Natural killer cell (primary cell): ENCODE measurements around the gene DNAH1. TPM values are rescaled to one million over a fixed set of nuclear protein-coding genes. Genes with fewer than 3 reads are reported as not detected.

Experiments
- ATAC-seq, 3 donors: fragments of 150-1000 bp in 2 of 3; fragments of 200-7000 bp in 1 of 3; cut with Tn5 transposase; 1 replicate in 1 of 3; 2 replicates in 2 of 3; pipeline ENCODE4 v1.10.0; 2021; ENCODE audit warnings: mild to moderate bottlenecking in 2 of 3, moderate library complexity in 2 of 3
- DNase-seq, 2 donors: peaks; one replicate each; pipeline versions ENCODE4 v3.0.0 to v3.0.0-alpha.2; 2013 to 2021; ENCODE audit warnings: mixed read lengths in 1 of 2
- H3K27ac ChIP-seq: one replicate; pipeline ENCODE4 v1.5.1; 2013; ENCODE audit warnings: mild to moderate bottlenecking, low read length
- H3K27me3 ChIP-seq: one replicate; pipeline ENCODE4 v1.6.1; 2013; ENCODE audit warnings: low read length; ENCODE audit not compliant: control insufficient read depth, insufficient read depth
- H3K36me3 ChIP-seq: one replicate; pipeline ENCODE4 v1.6.1; 2013; ENCODE audit warnings: low read length; ENCODE audit not compliant: control insufficient read depth, insufficient read depth
- H3K4me1 ChIP-seq: one replicate; pipeline ENCODE4 v1.6.1; 2013; ENCODE audit warnings: low read length; ENCODE audit not compliant: control insufficient read depth, insufficient read depth
- H3K4me3 ChIP-seq: one replicate; pipeline ENCODE4 v1.5.1; 2013; ENCODE audit warnings: low read length
- H3K9me3 ChIP-seq: one replicate; pipeline ENCODE4 v1.6.1; 2013; ENCODE audit warnings: low read length; ENCODE audit not compliant: control insufficient read depth, insufficient read depth
- H3K27ac Mint-ChIP-seq, 2 donors: one replicate each; pipeline ENCODE4 v1.8.0; 2022; ENCODE audit warnings: mild to moderate bottlenecking in 2 of 2, mixed read lengths in 2 of 2, moderate library complexity in 1 of 2
- H3K27me3 Mint-ChIP-seq, 2 donors: one replicate each; pipeline ENCODE4 v1.8.0; 2022; ENCODE audit warnings: low read depth in 2 of 2, mixed read lengths in 2 of 2
- H3K36me3 Mint-ChIP-seq: one replicate; pipeline ENCODE4 v1.8.0; 2022; ENCODE audit warnings: mixed read lengths
- H3K4me1 Mint-ChIP-seq, 2 donors: one replicate each; pipeline ENCODE4 v1.8.0; 2022; ENCODE audit warnings: mixed read lengths in 2 of 2
- H3K4me3 Mint-ChIP-seq: one replicate; pipeline ENCODE4 v1.8.0; 2022; ENCODE audit warnings: mild to moderate bottlenecking, moderate library complexity, mixed read lengths
- H3K9me3 Mint-ChIP-seq, 2 donors: one replicate each; pipeline ENCODE4 v1.8.0; 2022; ENCODE audit warnings: mixed read lengths in 2 of 2
- WGBS: methylation state at CpG from one replicate; pipeline ENCODE4 v1.1.7; 2013; ENCODE audit warnings: missing lambda C conversion rate; ENCODE audit not compliant: insufficient coverage; 5-methylcytosine and 5-hydroxymethylcytosine counted together
- intact Hi-C: fragments of 100-400 bp; cut with micrococcal nuclease; formaldehyde crosslinking; loops from one replicate; pipeline ENCODE4 v1.14.2; 2022
- total RNA-seq, 4 donors: library from RNA; stranded (reverse); fragments of 120-200 nt in 1 of 4; gene quantifications; one replicate each; pipeline versions ENCODE4 v1.2.3 to v1.2.4, GENCODE V29; 2013 to 2022
- TF ChIP-seq, protein P1 (sequence below): fragments of 200-600 bp; IDR thresholded peaks from one replicate; pipeline ENCODE4 v1.8.0; 2022; ENCODE audit warnings: antibody characterized with exemption

The DNAH1 gene
- total RNA-seq, 3 donors from 2014 or later (not counting 1 experiment from before 2014, with no cell fraction given), result 72.3 to 81.7 (median 74.2) TPM

DNA sequence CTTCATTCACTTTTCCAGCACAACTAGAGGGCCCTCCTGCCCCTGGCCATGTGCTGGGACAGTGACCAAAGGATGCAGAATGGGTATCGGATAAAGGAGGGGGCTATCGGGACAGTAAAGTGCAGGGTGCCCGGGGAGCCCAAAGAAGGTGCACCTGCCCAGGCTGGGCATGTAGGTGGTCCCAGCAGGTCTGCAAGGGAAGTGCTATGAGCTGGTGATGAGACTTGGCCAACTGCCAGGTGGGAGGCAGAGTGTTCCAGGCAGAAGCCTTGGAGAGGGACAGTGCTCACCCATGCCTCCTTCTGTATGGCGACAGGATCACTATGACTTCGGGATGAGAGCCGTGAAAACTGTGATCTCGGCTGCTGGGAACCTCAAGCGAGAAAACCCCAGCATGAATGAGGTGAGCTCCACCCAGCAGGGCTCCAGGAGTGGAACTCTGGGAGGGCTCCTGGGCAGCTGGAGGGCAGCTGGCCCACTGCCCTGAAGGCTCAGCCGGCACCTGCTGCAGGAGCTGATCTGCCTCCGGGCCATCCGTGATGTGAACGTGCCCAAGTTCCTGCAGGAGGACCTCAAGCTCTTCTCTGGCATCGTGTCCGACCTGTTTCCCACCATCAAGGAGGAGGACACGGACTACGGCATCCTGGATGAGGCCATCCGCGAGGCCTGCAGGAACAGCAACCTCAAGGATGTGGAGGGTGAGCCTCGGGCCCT is 48.4 kb downstream of the DNAH1 start:
- no peaks in the 10 kb centered on the region for H3K27me3 Mint-ChIP-seq
- ATAC-seq (no peak), DNase-seq (no peak)
- Histone ChIP-seq H3K9me3 (no peaks in the 10 kb centered on the region), H3K27ac (no peak overlapping the region), H3K36me3 (peaks cover 55% of the 10 kb centered on the region), H3K4me3 (no peak overlapping the region), H3K27me3 (no peaks in the 10 kb centered on the region), H3K4me1 (no peaks in the 10 kb centered on the region)
- H3K27ac Mint-ChIP-seq, result no peak overlapping the region
- TF ChIP-seq, protein P1, sequence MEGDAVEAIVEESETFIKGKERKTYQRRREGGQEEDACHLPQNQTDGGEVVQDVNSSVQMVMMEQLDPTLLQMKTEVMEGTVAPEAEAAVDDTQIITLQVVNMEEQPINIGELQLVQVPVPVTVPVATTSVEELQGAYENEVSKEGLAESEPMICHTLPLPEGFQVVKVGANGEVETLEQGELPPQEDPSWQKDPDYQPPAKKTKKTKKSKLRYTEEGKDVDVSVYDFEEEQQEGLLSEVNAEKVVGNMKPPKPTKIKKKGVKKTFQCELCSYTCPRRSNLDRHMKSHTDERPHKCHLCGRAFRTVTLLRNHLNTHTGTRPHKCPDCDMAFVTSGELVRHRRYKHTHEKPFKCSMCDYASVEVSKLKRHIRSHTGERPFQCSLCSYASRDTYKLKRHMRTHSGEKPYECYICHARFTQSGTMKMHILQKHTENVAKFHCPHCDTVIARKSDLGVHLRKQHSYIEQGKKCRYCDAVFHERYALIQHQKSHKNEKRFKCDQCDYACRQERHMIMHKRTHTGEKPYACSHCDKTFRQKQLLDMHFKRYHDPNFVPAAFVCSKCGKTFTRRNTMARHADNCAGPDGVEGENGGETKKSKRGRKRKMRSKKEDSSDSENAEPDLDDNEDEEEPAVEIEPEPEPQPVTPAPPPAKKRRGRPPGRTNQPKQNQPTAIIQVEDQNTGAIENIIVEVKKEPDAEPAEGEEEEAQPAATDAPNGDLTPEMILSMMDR, result no peak
- no peaks in the 10 kb centered on the region for H3K9me3 Mint-ChIP-seq
- H3K4me3 Mint-ChIP-seq, result no peak overlapping the region
- H3K36me3 Mint-ChIP-seq, result peaks cover 8% of the 10 kb centered on the region
- no peaks in the 10 kb centered on the region for H3K4me1 Mint-ChIP-seq
- intact Hi-C loops, result no loop called here
- 96% methylated on average over 19 of the region's 19 CpGs for WGBS

DNA sequence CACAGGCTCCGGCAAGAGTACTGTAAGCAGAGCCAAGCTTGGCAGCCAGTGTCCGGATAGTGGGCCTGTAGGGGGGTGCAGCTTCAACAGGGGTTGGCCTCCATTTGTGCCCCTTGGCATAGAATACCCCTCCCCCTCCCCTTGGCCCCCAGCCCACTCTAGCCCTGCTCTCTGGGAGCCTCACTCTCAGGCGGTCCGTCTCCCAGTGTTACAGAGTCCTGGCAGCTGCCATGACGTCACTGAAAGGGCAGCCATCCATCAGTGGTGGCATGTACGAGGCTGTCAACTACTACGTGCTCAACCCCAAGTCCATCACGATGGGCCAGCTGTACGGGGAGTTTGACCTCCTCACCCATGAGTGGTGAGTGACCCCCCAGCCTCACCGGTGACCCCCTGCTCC is 50.4 kb downstream of the DNAH1 start:
- H3K4me3 Mint-ChIP-seq, result no peak overlapping the region
- 94% methylated on average over 10 of the region's 10 CpGs for WGBS
- Histone ChIP-seq H3K4me1 (no peaks in the 10 kb centered on the region), H3K9me3 (no peaks in the 10 kb centered on the region), H3K27ac (no peak overlapping the region), H3K4me3 (no peak overlapping the region), H3K27me3 (no peaks in the 10 kb centered on the region), H3K36me3 (peaks cover 56% of the 10 kb centered on the region)
- TF ChIP-seq, protein P1, result no peak
- no peaks in the 10 kb centered on the region for H3K4me1 Mint-ChIP-seq
- peaks cover 8% of the 10 kb centered on the region for H3K36me3 Mint-ChIP-seq
- intact Hi-C loops, result no loop called here
- ATAC-seq (no peak), DNase-seq (no peak)
- H3K27ac Mint-ChIP-seq, result no peak overlapping the region
- no peaks in the 10 kb centered on the region for H3K27me3 Mint-ChIP-seq
- H3K9me3 Mint-ChIP-seq, result no peaks in the 10 kb centered on the region

- WGBS, result 93% methylated on average over 19 of the region's 19 CpGs
- ATAC-seq, result no peak
- no peaks in the 10 kb centered on the region for H3K9me3 ChIP-seq
- peaks cover 48% of the 10 kb centered on the region for H3K36me3 ChIP-seq
- Mint-ChIP-seq H3K9me3 (no peaks in the 10 kb centered on the region), H3K4me1 (peaks cover 0 to 2% of the 10 kb centered on the region in 2 donors), H3K4me3 (no peak overlapping the region), H3K27ac (no peak overlapping the region), H3K36me3 (peaks cover 8% of the 10 kb centered on the region), H3K27me3 (no peaks in the 10 kb centered on the region)
- peaks cover 7% of the 10 kb centered on the region for H3K4me1 ChIP-seq
- TF ChIP-seq, protein P1, result no peak
- intact Hi-C loops, result no loop called here
- no peak for DNase-seq
- H3K27me3 ChIP-seq, result no peaks in the 10 kb centered on the region
- no peak overlapping the region for H3K4me3 ChIP-seq
- H3K27ac ChIP-seq, result no peak overlapping the region
These were observed 52.1 kb downstream of the DNAH1 start for GRCh38 chr3:52367891-52368880.
